HL-60/S4 treated with phorbol 12-myristate 13-acetate at 8.2 ng/mL for 4 days and 3 days (cell line): ENCODE data around the gene LRRC37A3.
"Not testable (repeated sequence)": the region's sequence is repeated elsewhere in the genome, so short reads cannot be mapped to it uniquely, and the experiment has no call there.

Experiments
- in situ Hi-C: fragments of 300-500 bp; cut with MboI; formaldehyde crosslinking; loops from 2 replicates; pipeline ENCODE4 v1.15.0; 2022; ENCODE audit warnings: low sequenced_read_pairs

LRRC37A3 gene

DNA sequence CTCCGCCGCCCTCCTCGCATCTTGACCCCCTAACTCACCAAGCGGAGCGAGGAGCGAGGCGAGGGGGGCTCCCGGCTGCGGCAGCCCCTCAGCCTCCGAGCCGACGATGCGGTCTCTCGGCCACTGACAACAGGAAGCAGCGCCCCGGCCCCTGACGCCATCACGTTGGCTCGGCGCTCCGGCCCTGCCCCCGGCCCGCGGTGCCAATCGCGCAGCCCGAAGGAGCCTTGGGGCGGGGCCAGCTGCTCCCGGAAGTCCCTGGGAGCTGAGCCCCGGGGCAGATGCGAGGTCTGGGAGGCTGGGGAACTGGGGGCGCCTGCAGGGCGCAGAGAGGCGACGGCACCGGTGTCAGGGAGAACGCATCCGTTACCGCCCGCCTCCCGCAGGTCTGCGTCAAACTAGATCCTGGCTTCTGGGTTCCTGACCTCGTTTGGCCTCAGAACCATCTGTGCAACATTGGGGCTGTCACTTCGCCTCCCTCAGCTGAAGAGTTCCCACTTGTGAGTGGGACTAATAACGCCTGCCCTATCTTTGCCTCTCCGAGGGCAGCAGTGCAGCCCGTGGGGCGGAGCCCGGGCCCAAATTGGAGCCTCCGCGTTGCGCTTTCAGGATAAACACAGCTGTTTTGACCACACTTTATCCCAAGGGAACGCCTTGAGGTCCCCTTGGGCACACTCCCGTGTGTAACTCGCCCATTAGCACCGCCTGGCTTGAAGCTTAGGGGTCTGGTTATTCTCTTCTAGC is 82.1 kb downstream of the LRRC37A3 start:
- in situ Hi-C loops = not testable (repeated sequence)

GRCh38 chr17:64836623-64837017 is 82.7 kb downstream of the LRRC37A3 start:
- in situ Hi-C loops = not testable (repeated sequence)

- in situ Hi-C loops = not testable (repeated sequence)
These were observed 85.2 kb downstream of the LRRC37A3 start for GRCh38 chr17:64834060-64834459.

- in situ Hi-C loops = not testable (repeated sequence)
These were observed 88.6 kb downstream of the LRRC37A3 start for GRCh38 chr17:64830631-64831040.

GRCh38 chr17:64829824-64830630 is 89.3 kb downstream of the LRRC37A3 start:
- in situ Hi-C loops = not testable (repeated sequence)

- in situ Hi-C loops = not testable (repeated sequence)
These were observed 90.2 kb downstream of the LRRC37A3 start for GRCh38 chr17:64829068-64829467.

DNA sequence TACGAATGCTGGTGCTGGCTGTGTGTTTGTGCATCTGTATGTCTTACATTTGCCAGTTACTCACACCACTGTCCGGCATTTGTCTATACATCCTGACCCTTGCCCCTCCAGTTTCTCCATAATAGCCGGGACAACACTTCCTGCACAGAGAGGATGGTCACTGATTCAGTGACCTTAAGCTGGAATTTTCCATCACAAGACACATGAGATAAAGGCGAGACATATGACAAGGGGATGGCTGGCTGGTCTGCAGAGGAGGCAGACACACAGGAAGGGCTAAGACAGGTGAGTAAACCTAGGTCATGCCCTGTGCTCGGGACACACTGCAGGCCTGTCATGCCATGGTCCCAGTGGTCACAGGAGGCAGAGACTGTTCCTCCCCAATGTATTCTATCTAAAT is 100.4 kb downstream of the LRRC37A3 start:
- in situ Hi-C loops = not testable (repeated sequence)

GRCh38 chr17:64815833-64816198 is 103.5 kb downstream of the LRRC37A3 start:
- in situ Hi-C loops = not testable (repeated sequence)

DNA sequence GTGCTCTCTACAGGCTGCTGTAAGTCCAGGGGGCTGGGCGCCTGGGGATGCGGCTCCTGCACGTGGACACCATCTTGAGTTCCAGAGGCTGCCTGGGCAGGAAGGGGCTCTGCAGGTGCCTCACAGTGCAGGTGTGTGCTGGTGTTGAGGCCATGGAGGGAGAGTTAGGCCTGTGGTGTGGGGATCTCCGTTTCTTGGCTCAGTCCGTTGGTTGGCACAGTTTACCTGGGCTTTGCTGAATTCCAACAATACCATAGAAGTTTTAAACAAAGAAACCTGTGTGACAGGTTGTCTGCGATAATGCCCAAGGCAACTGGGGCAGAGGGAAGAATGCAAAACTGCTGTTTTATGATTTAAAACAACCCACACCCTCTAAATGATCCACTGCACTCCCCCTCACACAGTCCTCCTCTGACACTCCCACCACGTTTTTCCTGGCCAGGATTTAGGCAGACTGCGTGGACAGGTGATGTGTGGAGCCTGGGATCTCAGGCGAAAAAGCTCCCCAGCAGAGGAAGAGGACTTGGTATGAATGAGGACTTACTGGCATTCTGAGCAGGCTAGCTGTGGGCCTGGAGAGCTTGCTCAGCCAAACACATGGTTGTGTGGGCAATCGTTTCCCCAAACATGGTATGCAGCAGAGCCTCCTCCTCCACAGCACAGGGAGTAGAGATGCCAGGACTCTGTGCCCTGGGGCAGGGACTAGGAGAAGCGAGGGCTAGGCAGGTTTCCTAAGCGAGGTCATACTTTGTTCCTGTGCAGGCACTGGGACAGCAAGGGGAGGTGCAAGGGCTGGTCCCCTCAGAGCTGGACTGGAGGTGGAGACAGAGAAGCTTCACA is 104.1 kb downstream of the LRRC37A3 start:
- in situ Hi-C loops = not testable (repeated sequence)

- in situ Hi-C loops = not testable (repeated sequence)
These were observed 110.9 kb downstream of the LRRC37A3 start for GRCh38 chr17:64808178-64808977.
